DMS114 treated with DMSO at 0.1 percent for 48 hours (cell line): ENCODE data around the gene PTPN20.

Source experiments
- DNase-seq: peaks from one replicate; lab custom pipeline; 2025; ENCODE audit not compliant: unreplicated experiment; lab: John Stamatoyannopoulos, UW

Gene PTPN20

DNA sequence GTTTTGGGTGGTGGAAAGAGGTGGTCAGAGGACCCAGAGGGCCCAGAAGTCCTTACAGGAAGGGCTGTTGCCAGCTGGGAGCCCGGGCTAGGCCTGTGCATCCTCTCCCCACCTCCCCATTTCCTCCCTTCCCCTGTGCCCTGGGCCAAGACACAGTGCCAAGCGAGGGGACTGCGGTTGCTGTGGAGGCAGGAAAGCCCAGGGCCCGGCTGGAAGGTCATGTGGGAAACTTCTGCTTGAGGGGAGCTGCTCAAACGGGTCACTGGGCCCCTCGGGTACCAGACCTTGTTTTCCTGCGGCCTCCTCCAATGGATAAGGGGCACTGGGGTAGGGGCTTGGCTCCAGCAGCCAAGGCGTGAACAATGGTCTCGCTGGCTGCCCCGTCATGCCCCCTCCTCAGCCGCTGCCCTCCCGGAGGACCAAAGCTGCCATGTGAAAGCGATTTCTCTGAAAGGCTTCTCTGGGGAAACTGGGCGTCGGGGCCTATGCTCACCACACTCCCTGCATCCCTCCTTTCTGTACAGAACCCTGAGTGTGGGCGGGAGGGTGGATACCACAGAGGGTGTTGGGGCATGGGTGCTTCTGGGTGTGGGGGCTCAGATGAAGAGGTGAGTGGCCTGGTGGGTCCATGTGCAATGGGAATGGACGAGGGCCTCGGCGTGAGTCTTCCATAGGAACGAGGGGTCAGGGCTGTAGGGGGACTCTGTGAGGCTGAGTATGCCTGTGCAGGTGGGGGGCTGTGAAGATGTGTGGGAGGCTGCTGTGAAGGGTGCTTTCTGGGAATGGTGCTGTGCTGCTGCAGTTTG is 135.3 kb downstream of the PTPN20 start:
- DNase-seq, result no peak

- DNase-seq, result no peak
Measured at GRCh38 chr10:47047127-47047504, 135.9 kb downstream of the PTPN20 start.

- DNase-seq, result peak; percentile 41
Measured at GRCh38 chr10:47047577-47048525, 136.6 kb downstream of the PTPN20 start.

DNA sequence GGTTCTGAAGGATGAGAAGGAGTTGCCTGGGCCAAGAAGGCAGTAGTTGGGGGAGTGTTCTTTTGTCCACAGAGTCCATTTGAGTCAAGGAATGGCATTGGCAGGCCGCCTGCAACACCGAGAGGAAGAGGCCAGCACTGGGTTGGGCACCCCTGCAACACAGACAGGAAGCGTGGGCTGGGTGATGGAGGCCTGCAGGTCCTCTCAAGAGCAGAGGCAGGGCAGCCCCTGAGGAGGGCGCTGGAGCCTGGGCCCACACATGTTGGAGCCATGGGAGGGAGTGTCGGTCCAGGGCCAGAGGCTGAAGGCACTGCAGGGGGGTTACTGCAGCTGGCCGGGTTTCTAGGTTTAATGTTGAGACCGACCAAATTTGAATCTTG is 137.3 kb downstream of the PTPN20 start:
- no peak for DNase-seq

- DNase-seq, result no peak
Measured at GRCh38 chr10:47049056-47049851, 138.0 kb downstream of the PTPN20 start.

GRCh38 chr10:47049906-47050305 is 138.7 kb downstream of the PTPN20 start:
- DNase-seq, result no peak

- DNase-seq, result no peak
Measured at GRCh38 chr10:47050618-47051455, 139.6 kb downstream of the PTPN20 start.

GRCh38 chr10:47051741-47052238 is 140.6 kb downstream of the PTPN20 start:
- DNase-seq, result no peak
